AG04450 (cell line): ENCODE results near the gene DBNL. TPM values are rescaled to one million over a fixed set of nuclear protein-coding genes. Genes with fewer than 3 reads are reported as not detected.

Experiments
- CTCF ChIA-PET: fragments of 300-600, 350-600 bp; formaldehyde crosslinking; extraction: SDS; loops from one replicate; lab custom pipeline; 2022; ENCODE audit warnings: antibody characterized with exemption, inconsistent platforms; lab: Charles Lee
- POLR2A ChIA-PET: fragments of 350-600 bp; formaldehyde crosslinking; extraction: SDS; loops from one replicate; lab custom pipeline; 2021; ENCODE audit warnings: antibody characterized with exemption, inconsistent platforms; lab: Yijun Ruan, JAX
- DNase-seq: peaks from one replicate; pipeline ENCODE4 v3.0.0-alpha.2; 2011; ENCODE audit warnings: low read depth, low spot score
- H3K27ac ChIP-seq: one replicate; pipeline ENCODE4 v1.5.1; 2012; ENCODE audit warnings: low read depth, low read length, control low read depth
- H3K27me3 ChIP-seq: one replicate; pipeline ENCODE4 v1.6.0; 2012; ENCODE audit warnings: low read length; ENCODE audit not compliant: control insufficient read depth, insufficient read depth
- H3K4me3 ChIP-seq: 2 replicates; pipeline ENCODE4 v1.5.1; 2011; ENCODE audit warnings: mild to moderate bottlenecking, low read depth, low read length, control low read depth
- H3K9me3 ChIP-seq: 2 replicates; pipeline ENCODE4 v1.5.1; 2012; ENCODE audit warnings: low read length; ENCODE audit not compliant: control insufficient read depth, insufficient read depth
- CTCF ChIP-seq: IDR thresholded peaks from 2 replicates; pipeline ENCODE4 v1.5.1; 2011; ENCODE audit warnings: low read depth, low read length, control low read depth, inconsistent platforms
- polyA plus RNA-seq: library from polyadenylated mRNA; depleted of rRNA; stranded (reverse); fragments of >200 nt; gene quantifications from 2 replicates; pipeline ENCODE4 v1.2.3, GENCODE V29; 2011

The DBNL gene
- polyA plus RNA-seq, 1 experiment: 76.1 TPM

GRCh38 chr7:44064791-44065430 lies 20.4 kb downstream of the DBNL start:
- no peak for TF ChIP-seq CTCF
- DNase-seq: no peak
- H3K27ac ChIP-seq: no peak overlapping the region
- POLR2A ChIA-PET: interaction anchor here (0.6 to 0.9 kb wide), 2 partner anchors 12 to 45 kb away, joined by 3 to 7 read pairs; no protein-coding TSS in a partner anchor
- CTCF ChIA-PET: no interaction called here
- H3K4me3 ChIP-seq: no peak overlapping the region
- no peaks in the 10 kb centered on the region for H3K9me3 ChIP-seq
- peaks cover 8% of the 10 kb centered on the region for H3K27me3 ChIP-seq

GRCh38 chr7:44065431-44066110 lies 21.1 kb downstream of the DBNL start, which contains the start of gene PGAM2:
PGAM2 (minus strand) TSS chr7:44065567; CDS start chr7:44065529, 38 bp downstream.
- DNase-seq: no peak
- H3K9me3 ChIP-seq: no peaks in the 10 kb centered on the region
- TF ChIP-seq CTCF: no peak
- POLR2A ChIA-PET: interaction anchor here (0.6 to 1.4 kb wide), 3 partner anchors 12 to 135 kb away, joined by 3 to 7 read pairs (median 4); partner anchors contain the start of gene YKT6
- CTCF ChIA-PET: no interaction called here
- no peak within 1 kb of the TSS for H3K27ac ChIP-seq
- no peak within 1 kb of the TSS for H3K4me3 ChIP-seq
- peaks cover 8% of the 10 kb centered on the region for H3K27me3 ChIP-seq

- CTCF ChIA-PET: no interaction called here
- Histone ChIP-seq H3K4me3 (no peak overlapping the region), H3K9me3 (no peaks in the 10 kb centered on the region), H3K27me3 (peaks cover 8% of the 10 kb centered on the region), H3K27ac (no peak overlapping the region)
- POLR2A ChIA-PET: interaction anchor here (0.9 to 1.4 kb wide), 2 partner anchors 13 to 135 kb away, joined by 4 to 7 read pairs; partner anchors contain the start of gene YKT6
- TF ChIP-seq CTCF: no peak
- DNase-seq: no peak
These were observed 21.6 kb downstream of the DBNL start for GRCh38 chr7:44066111-44066460.

GRCh38 chr7:44066494-44067063 lies 22.1 kb downstream of the DBNL start:
- ChIA-PET POLR2A (interaction anchor here (0.8 to 1.4 kb wide), 4 partner anchors 22 to 134 kb away, joined by 3 to 4 read pairs (median 3); partner anchors contain the start of genes DBNL and YKT6), CTCF (no interaction called here)
- Histone ChIP-seq H3K27me3 (peaks cover 8% of the 10 kb centered on the region), H3K4me3 (no peak overlapping the region), H3K9me3 (no peaks in the 10 kb centered on the region), H3K27ac (no peak overlapping the region)
- DNase-seq: no peak
- TF ChIP-seq CTCF: no peak
